Myocyte (in vitro differentiated cells): ENCODE data around the gene HAPLN3. TPM values are rescaled to one million over a fixed set of nuclear protein-coding genes. Genes with fewer than 3 reads are reported as not detected.

Experiments
- DNase-seq: peaks from one replicate; pipeline ENCODE4 v3.0.0-alpha.2; 2012; ENCODE audit warnings: low read depth
- total RNA-seq: library from RNA; depleted of rRNA; stranded (reverse); fragments of >200 nt; gene quantifications from 2 replicates; pipeline ENCODE4 v1.2.3, GENCODE V29; 2014

The HAPLN3 gene
- total RNA-seq, 1 donor from 2014 or later: 11.9 TPM

GRCh38 chr15:88896333-88897033, 1.1 kb upstream of the HAPLN3 start:
- no peak for DNase-seq

GRCh38 chr15:88894348-88894818, 961 bp downstream of the HAPLN3 start:
- no peak for DNase-seq

- no peak for DNase-seq
Measured at GRCh38 chr15:88891540-88892254, 3.6 kb downstream of the HAPLN3 start.

GRCh38 chr15:88890495-88890894, 4.8 kb downstream of the HAPLN3 start:
- peak; percentile 84 for DNase-seq

GRCh38 chr15:88888719-88889118, 6.6 kb downstream of the HAPLN3 start:
- DNase-seq: no peak

DNA sequence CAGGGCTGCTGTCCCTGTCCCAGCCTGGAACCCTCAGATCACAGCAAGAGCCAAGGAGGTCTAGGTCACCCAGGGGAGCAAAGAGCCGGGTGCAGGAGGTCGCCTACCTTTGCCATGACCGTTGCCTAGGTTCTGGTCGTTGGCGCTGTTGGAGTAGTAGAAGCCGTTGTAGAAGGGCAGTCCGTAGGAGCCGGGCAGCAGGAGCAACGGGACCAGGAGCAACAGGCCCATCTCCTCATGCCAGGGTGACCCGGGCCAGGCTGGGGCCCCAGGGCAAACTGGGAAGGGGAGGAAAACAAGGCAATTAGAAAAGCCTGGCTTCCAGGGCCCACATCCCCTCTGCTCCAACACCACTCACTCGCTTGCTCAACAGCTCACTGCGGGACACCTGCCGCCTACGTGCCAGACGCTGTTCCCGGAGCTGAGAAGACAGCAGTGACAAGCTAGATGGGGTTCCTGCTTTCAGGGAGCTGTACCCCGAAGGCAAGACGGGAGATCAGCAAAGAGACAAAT, 8.2 kb downstream of the HAPLN3 start:
- no peak for DNase-seq

DNA sequence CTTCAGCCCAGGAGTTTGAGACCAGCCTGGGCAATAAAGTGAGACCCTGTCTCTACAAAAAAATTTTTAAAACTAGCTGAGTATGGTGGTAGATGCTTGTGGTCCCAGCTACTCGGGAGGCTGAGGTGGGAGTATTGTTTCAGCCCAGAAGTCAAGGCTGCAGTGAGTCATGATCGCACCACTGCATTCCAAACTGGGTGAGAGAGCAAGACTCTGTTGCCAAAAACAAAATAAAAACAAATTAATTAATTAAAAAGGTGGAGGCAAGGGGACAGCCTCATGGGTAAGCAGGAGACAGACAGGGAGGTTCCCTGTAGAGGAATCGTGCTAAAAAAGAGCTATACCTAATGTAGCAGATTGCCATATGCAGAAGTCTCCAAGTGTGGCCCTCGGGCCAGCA, 12.6 kb downstream of the HAPLN3 start:
- DNase-seq: peak; percentile 43

- DNase-seq: peak; percentile 87
Measured at GRCh38 chr15:88881775-88882174, 13.6 kb downstream of the HAPLN3 start.

DNA sequence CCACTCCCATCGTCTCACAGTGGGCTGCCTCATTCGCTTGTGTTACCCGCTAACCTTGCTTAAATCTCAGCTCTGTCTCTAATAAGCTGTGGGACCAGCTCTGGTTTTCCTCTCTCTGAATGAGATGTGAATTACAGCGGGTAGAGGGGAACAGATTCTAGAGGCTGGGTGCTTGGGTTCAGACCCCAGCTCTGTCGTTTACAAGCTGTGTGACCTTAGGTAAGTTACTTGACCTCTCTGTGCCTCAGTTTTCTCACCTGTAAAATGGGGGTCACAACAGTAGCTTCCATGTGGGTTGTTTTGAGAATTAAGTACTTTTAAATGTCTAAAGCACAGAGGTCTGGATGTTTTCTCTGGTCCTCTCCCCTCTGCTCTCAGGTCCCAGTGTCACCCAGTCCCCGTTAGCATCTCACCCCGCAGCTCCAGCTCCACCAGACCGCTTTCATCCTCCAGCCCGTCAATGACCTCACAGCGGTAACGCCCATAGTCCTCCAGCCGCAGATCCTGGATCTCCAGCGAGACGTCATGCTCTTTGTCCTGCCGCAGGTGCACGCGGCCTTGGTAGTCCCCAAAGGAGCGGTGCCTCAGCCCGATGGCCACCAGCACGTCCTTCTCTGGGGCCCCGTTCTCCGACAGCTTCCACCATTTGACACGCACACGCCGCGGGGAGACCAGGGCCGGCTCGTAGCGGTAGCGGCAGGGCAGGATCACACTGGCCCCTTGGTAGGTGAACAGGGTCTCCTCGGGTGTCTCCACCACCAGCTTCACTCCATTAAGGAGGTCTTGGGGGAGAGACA, 14.2 kb downstream of the HAPLN3 start:
- DNase-seq: no peak

DNA sequence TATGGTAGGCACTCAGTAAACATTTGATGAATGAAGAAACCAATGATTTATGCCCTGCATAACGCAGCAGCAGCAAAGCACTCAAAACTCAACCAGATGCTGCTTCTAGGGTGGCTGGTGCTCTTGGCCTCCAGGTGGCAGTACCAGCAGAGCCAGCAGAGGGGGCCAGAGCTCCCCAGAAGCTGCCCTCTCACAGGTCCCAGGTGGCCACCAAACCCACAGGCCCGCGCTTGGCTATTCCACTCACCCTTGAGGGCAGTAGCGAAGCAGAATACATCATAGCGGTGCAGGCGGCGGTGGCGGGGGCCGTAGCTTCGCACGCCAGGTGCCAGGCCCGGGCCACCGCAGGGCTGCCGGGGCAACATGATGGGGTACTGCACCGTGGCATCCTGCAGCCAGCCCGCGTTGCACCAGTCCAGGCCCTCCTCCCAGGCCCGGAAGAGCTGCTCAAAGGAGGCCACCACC, 16.6 kb downstream of the HAPLN3 start:
- DNase-seq: peak; percentile 57

GRCh38 chr15:88877906-88878305, 17.4 kb downstream of the HAPLN3 start:
- DNase-seq: no peak

DNA sequence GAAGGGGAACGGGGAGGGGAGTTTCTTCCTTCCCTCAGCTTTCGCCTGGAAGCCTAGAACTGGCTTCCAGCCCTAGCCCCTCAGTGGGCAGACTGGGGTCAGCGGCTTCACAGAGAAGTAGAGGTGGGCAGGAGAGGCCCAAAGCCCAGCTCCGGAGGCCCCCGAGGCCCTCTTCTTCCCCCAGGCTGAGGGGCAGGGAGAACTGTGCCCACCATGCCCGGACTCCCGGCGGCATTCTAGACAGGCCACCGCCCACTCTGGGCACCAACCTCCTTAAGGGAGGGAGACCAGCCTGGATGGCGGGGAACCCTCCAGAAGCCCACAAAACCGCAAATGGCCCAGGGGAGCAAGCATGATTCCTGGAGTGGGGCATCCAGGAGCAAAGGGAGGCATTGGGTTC, 17.9 kb downstream of the HAPLN3 start:
- DNase-seq: no peak

GRCh38 chr15:88876573-88876972, 18.8 kb downstream of the HAPLN3 start:
- DNase-seq: no peak

- DNase-seq: no peak
Measured at GRCh38 chr15:88874684-88875083, 20.7 kb downstream of the HAPLN3 start.

GRCh38 chr15:88874275-88874674, 21.1 kb downstream of the HAPLN3 start:
- no peak for DNase-seq

DNA sequence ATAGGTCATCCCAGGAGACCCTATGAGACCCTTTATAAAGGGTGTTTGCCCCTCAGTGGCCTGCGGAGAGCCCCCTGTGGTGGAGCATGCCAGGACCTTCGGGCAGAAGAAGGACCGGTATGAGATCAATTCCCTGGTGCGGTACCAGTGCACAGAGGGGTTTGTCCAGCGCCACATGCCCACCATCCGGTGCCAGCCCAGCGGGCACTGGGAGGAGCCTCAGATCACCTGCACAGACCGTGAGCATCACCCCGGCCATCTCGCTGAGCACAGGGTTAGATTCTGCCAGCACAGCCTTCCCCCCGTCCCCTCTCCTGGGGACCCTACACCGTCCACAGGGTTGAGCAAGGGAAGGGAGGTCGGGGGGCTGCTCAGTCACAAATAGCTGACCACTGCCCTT, 21.6 kb downstream of the HAPLN3 start:
- DNase-seq: no peak

GRCh38 chr15:88872706-88873105, 22.6 kb downstream of the HAPLN3 start:
- no peak for DNase-seq

DNA sequence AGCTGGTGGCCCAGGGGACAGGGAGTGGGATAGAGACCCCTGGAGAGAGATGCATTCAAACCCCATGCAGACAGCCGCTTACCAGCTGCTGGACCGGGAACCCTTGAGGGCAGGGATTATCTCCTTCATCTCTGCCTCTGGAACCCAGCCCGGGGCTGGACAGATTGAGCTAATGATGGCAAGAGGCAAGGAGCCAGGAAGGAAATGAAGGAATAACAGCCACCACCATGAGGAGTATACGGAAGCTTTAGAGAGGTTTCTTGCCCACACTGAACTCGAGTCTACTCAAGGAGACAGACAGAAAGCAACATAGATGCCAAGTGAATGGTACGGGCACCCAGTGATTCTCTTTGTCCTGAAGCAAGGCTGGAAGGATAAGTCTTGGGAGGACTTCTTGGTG, 23.2 kb downstream of the HAPLN3 start:
- DNase-seq: no peak

DNA sequence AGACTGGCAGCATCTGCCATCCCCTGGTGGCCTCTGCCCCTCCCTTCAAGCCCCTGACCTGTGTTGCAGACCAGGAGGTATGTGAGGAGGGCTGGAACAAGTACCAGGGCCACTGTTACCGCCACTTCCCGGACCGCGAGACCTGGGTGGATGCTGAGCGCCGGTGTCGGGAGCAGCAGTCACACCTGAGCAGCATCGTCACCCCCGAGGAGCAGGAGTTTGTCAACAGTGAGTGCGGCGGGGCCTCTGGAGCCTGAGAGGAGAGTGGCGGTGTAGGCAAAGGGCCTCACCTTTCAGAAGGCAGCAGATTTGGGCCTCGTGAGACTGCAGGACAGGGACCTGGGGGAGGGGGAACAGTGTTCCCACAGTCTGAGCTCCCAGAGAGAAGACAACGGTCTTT, 24.0 kb downstream of the HAPLN3 start:
- DNase-seq: no peak

GRCh38 chr15:88866295-88866881, 29.0 kb downstream of the HAPLN3 start:
- DNase-seq: no peak

DNA sequence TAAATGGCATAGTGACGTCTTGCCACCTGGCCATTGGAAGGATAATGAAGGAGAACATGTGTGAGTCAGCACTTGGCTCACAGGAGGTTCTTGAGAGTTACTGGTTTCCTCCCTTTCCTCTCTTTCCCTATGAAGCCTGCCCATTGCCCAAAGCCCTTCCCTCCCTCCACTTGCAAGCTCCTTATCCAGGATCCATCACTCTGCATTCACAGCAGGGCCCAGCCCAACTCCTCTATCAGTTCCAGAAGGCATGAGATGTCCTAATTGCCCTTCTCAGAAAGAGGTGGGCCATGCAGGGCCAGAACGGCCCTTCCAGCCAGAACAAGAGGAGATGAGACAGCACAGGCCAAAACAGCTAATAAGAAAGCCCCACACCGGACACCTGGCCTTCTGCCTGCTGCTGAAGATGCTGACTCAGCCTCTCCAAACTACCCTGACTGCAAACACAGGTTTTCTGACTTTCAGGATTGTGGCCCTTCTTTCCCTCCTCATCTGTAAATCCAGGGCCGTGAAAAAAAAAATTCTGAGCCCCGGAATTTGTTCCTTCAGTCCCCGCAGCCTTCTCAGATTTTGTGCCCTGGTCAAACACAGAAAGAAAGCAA, 29.7 kb downstream of the HAPLN3 start:
- DNase-seq: no peak
